NK-92 (cell line): ENCODE measurements around the gene NFIX.
"Not testable (repeated sequence)": the region's sequence is repeated elsewhere in the genome, so short reads cannot be mapped to it uniquely, and the experiment has no call there.

Experiments used
- DNase-seq: peaks from one replicate; lab custom pipeline; 2025; ENCODE audit not compliant: unreplicated experiment; lab: John Stamatoyannopoulos, UW

The NFIX gene

GRCh38 chr19:12957389-12957952, 37.8 kb upstream of the NFIX start:
- DNase-seq = not testable (repeated sequence)

- DNase-seq = no peak
Observed at GRCh38 chr19:12959481-12959880, 35.8 kb upstream of the NFIX start.

DNA sequence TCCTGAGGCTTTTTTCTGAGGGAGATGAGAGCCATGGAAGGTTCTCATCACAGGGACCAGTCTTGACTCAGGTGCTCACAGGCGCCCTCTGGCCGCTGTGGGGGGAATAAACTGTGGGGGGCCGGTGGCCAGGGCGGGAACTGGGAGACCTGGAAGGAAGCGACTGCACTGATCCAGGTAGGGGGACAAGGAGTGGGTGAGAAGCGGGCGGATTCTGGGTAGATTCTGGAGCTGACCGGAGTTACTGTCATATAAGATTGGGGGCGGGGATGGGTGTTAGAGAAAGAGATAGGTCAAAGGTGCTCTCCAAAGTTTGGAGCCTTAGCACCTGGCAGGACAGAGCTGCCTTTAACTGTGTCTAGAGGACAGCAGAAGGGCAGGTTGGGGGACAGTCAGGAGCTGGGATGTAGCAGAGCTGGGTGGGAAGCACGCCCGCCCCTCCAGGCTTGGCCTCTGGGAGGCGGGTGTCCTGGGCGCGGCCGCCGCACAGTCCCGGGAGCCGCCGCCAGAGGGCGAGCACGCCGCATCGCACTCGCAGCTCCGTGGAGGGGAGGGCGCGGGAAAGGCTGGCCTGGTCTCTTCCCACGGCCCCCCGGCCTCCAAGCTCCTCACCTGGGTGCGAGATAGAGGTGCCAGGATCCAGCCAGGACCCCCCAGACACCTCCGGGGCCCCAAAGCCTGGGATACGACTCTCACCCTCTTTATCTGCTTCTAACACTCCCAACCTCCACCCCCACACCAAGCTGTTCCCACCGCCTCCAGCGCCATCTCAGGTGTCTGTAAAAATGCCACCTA, 30.1 kb upstream of the NFIX start:
- DNase-seq = no peak

DNA sequence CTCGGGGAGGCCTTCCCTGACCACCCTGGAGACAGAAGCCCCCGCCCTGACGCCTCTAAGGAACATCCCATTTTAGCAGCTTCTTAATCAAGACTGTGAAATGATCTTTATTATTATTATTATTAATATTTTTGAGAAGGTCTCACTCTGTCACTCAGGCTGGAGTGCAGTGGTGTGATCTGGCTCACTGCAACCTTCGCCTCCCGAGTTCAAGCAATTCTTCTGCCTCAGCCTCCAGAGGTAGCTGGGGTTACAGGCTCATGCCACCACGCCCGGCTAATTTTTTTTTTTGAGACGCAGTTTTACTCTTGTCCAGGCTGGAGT, 29.5 kb upstream of the NFIX start:
- DNase-seq = no peak

GRCh38 chr19:12967907-12968306, 27.4 kb upstream of the NFIX start:
- DNase-seq = no peak

DNA sequence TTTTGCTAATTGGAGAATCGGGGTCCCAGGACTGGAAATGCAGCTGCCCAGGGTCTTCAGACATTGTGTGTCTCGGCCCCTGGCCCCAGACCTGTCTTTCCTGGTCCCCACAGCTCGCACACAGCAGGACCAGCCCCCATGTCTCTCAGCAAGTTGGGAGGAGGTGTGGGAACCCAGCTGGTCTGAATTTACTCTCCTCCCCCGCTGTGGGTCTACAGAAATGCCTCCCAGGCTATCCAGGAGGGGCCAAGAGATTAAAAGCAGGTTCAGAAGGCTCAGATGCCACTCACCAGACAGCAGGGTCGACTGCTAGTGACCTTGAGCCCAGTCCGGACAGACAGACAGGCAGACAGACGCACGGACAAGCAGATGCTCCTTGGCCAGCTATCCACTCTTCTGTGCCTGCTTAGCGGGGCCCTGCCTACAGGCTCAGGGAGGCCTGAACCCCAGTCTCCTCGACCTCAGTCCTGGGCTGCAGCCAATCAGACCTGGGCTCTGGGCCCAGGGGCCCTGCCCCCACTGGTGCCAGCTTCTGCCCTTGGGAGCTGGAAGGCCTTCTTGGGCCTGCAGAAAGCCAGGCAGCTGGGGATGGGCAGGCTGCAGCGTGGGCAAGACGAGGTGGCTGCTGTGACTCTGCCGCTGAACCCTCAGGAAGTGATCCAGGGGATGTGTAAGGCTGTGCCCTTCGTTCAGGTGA, 25.8 kb upstream of the NFIX start, which contains the start of gene DAND5:
Gene DAND5, plus strand, starts transcription at position 285 of the 697 bp plus-strand sequence. Its CDS starts 85 bp downstream, at position 370.
- DNase-seq = no peak

- DNase-seq = no peak
Observed at GRCh38 chr19:12970070-12970820, 25.0 kb upstream of the NFIX start.

DNA sequence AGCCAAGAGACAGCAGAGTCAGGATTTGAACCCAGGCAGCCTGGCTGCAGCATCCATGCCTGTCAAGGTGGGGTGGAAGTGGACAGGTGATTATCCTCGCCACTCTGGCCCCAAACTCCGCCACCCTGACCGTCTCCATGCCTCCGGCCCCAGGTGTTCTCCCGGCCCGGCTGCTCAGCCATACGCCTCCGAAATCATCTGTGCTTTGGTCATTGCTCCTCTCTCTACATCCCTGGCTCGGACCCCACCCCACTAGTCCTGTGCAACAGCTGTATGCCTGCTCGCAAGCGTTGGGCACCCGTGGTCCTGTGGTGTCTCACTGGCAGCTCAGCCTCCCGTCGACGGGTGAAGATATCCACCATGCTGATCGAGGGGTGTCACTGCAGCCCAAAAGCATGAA, 22.0 kb upstream of the NFIX start:
- DNase-seq = no peak

DNA sequence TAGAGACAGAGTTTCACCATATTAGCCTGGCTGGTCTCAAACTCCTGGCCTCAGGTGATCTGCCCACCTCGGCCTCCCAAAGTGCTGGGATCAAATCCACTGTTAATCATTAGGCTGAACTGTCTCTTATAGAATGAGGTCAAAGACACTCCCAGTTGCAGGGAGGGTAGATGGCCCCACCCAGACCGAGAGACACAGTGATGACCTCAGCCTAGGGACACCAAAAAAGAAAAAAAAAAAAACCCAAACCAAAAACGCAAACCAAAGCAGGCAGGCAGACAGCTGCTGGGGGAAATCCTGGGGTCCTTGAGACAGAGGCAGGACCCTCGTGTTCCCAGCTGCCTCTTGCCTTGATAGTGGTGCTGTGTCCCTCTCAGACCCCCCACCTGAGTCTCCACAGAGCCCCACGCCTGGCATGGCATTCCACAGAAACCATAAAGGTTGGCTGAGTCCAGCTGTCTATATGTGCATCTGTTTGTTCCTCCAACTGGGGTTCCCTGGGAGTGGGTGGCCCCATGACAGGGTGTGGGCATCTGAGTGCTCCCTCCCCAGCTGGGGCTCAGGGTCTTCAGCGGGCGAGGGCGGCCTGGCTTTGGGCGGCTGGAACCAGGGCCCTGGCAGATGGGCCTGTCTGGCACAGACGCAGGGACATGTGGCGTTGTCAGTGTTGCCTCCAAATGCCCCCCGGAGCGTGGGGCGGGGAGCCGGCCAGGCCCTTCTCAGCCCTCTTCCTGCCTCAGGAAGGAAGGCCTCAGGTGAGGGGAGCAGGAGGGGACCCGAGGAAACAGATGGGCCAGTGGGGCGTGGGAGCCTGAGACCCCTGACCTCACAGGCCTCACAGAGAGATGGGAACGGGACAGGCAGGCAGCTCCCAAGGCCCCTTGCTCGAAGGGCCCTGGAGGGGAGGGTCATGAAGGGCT, 20.7 kb upstream of the NFIX start:
- DNase-seq = no peak

DNA sequence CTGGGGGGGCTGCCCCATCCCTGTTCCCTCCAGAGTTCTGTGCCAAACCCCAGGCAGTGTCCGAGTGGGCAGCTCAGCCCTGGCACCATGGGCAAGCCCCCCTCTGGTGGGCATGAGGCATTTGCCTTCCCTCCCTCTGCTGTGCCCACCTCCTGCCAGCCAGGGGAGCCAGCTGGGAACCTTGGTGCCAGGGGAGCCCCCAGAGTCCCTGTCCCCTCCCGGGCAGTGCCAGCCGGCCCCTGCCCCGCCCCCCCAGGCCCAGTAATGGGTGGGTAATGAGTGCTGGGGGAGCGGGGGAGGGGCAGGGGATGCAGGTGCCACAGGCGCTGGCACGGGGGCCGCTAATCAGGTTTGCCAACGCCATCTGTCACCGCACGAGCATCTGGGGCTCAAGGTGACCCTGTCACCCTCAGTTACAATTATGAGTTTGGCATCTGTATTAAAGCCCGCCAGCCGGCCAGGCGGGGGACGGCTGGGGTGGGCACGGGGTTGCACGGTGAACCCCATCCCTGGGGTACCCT, 20.0 kb upstream of the NFIX start:
- no peak for DNase-seq

- not testable (repeated sequence) for DNase-seq
Observed at GRCh38 chr19:12976109-12976508, 19.2 kb upstream of the NFIX start.

GRCh38 chr19:12979974-12980373, 15.3 kb upstream of the NFIX start:
- DNase-seq = no peak

DNA sequence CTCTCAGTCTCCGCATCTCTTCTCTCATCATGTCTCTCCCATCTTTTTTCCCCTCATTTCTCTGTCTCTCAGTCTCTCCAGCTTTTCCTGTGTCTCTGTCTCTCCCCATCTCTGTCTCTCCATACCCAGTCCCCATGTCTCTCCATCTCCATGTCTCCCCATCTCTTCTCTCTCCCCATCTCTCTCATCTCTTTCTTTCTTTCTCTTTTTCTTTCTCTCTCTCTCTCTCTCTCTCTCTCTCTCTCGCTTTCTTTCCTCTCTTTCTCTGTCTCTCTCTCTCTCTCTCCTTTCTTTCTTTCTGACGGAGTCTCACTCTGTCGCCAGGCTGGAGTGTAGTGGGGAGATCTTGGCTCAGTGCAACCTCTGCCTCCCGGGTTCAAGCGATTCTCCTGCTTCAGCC, 12.6 kb upstream of the NFIX start:
- no peak for DNase-seq

GRCh38 chr19:12983091-12983490, 12.2 kb upstream of the NFIX start:
- no peak for DNase-seq

- DNase-seq = no peak
Observed at GRCh38 chr19:12983542-12984142, 11.6 kb upstream of the NFIX start.

- no peak for DNase-seq
Observed at GRCh38 chr19:12984143-12984627, 11.1 kb upstream of the NFIX start.

GRCh38 chr19:12984683-12985048, 10.6 kb upstream of the NFIX start:
- DNase-seq = no peak

DNA sequence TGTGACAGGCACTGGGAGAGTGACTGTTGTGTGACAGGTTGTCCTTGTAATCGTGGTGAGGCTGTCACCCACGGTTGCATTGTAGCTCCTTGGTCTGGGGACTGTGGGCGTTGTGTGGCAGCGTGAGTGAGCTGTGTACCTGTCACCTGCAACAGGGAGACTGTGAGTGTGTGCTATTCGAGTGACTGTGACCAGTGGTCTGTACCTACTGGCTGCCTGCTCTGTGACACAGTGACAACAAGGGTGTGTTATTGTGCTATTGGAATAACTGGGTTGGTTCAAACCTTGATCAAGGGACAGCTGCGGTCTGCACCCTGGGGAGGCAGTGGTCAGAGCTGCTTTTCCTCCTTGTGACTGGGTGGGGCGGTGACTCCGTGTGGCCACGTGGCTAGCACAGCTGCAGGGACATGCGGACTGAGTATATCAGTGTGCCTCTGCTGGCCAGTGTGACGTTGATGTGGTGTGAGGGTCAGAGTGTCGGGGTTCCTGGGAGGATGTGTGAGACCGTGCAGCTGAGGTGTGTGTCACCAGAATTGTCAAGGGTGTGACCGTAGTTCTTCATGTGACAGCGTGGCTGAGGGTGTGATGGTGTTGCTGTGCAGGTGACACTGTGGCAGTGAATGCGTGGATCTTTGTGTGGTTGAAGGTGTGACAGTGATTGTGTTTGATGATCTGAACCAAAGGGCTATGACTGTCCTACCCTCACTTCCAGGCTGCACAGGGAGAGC, 10.1 kb upstream of the NFIX start:
- DNase-seq = no peak

DNA sequence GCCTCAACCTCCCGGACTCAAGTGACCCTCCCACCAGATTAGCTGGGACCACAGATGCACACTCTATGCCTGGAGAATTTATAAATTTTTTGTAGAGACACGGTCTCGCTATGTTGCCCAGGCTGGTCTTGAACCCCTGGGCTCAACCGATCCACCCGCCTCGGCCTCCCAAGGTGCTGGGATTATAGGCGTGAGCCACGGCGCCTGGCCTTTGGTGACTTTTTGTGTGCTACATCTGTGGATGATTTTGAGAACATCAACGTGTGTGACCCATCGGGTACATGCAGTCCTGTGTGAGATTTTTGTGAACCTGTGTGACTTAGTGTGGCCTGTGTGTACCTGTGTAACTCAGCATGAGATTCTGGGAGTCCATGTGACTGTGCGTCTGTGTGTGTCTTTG, 8.5 kb upstream of the NFIX start:
- DNase-seq = no peak
